UCSD-AML1 (cell line): ENCODE data around the gene RPL11.
"Not testable (repeated sequence)": the region's sequence is repeated elsewhere in the genome, so short reads cannot be mapped to it uniquely, and the experiment has no call there.

Experiments
- DNase-seq: peaks from one replicate; lab custom pipeline; 2025; ENCODE audit not compliant: unreplicated experiment; lab: John Stamatoyannopoulos, UW

RPL11 gene

DNA sequence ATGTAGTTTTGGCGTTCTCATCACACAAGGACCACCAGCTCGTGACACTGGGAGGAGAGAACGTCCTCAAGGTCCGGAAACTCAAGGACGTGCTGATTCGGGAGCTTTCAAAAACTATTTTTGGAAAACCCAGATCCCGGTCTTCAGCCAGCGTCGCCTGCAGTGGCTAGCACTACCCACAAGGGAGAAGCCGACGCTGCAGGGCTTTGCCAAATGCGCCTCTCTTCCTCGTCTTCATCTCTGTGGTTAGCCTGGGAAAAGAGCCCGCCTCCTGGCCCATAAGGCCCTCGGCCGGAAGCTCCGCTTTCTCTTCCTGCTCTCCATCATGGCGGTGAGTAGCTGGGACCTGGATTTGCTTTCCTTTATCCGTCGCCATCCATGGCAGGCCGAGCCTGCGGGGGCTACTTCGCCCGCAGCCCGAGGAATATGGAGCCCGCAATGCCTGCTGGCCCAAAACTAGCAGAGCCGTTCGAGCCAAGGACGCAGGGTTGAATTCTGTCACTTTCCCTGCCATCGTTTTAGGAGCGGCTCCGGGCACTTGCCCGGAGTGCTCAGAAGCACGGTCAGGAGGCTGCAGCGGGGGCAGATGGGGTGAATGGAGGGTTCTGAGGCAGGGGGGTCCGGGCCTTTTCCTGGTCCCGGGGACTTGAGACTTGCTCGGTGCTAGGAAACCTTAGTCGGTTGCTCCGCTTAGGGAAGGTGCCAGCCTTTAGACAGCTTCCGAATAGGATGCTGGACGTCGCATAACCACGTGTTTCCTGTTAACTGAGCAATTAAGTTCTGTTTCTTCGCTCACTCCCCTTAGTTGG, at the start of gene RPL11:
Gene RPL11, plus strand, starts transcription at position 308 of the 809 bp plus-strand sequence. Its CDS starts 18 bp downstream, at position 326.
- peak; percentile 91 for DNase-seq

DNA sequence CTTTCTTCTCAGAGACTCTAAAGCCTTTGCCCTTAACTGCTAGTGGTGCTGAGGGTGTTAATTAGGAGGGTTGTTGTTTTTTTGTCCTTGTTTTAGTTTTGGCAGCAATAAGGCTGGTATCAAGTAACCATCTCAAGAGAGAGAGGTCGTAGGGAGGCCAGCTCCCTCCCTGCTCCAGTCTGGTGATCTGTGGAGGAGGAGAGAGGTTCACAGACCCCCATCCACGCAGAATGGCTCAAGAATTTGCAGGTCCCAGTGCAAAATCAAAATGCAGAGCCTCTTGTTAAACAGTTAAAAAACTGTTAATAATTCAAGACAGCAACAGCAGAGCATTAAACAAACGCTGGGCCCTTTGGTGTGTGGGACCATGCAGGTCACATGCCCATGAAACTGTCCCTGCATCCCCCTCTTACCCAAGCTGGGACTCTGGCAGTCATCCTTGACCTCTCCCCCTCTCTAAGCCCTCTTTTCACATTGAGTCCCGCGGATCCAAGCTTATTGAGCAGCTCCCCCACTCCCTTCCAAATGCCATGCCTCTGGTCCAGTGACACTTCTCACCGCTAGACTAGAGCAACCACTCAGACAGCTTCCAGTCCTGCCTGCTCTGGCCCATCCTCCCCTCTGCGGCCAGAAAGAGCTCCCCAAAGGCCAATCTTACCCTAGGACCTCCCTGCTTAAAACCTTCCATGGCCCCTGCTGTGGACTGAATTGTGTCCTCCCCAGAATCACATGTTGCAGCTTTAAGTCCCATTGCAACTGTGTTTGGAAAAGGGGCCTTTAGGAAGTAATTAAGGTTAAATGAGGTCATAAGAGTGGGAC, 47.7 kb upstream of the RPL11 start:
- no peak for DNase-seq

DNA sequence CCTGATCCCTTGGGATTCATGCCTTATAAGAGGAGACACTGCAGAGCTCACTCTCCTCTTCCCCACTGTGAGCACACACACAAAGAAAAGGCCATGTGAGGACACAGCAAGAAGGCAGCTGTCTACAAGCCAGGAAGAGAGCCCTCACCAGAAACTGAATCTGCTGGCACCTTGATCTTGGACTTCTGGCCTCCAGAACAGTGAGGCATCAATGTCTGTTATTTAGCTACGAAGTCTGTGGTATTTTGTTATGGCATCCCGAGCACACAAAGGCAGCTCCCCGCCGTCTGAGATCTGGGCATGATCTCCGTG, 47.1 kb upstream of the RPL11 start:
- DNase-seq, result no peak

DNA sequence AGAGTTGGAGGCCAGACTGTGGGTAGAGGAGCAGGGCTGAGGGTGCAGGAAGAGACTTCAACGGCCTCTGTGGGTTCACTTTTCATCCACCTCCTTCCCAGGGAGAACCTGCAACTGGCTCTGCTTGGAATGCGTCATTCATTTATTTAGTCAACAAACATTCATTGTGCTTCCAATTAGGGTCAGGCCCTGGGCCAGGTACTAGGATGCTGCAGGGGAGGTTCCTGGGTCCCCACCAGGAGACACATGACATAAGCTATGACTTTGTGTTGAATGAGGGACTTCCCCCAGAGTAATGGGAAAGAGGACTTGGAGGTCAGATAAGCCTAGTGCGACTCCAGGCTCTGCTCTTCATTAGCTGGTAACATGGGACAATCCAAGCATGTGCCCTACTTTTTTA, 46.3 kb upstream of the RPL11 start:
- DNase-seq, result no peak

DNA sequence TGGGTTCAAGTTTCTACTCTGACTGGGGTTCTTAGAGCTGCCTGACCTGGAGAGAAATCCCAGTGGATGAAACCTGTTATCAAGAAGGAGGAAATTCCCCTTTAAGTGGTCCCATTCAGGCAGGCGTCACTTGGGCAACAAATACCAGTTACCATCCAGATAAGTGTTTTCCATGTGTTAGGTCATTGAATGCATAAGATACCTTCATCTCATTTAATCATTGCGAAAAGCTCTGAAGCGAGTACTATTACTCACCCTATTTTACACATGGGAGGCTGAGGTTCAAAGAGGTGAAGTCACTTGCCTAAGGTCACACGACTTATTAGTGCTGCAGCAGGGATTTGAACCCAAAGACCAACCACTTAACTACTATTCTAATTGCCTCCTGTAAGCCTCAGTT, 45.5 kb upstream of the RPL11 start:
- DNase-seq, result no peak

DNA sequence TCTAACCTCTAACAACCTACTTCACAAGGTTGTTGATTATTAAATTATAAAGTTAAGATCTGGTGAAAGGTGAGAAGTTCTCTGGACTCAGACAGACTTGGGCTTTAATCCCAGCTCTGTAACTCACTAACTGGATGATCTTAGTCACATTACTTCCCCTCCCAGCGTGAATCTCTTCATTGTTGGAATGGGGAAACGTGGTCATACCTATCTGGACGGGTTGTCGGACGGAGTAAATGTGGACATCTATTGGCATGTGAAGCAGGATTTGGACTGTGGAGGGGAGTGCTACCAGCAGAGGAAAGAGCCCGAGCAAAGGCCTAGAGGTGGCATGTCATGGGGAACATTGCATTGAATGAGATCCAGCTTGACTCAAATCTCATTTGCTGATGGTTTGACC, 45.1 kb upstream of the RPL11 start:
- no peak for DNase-seq

DNA sequence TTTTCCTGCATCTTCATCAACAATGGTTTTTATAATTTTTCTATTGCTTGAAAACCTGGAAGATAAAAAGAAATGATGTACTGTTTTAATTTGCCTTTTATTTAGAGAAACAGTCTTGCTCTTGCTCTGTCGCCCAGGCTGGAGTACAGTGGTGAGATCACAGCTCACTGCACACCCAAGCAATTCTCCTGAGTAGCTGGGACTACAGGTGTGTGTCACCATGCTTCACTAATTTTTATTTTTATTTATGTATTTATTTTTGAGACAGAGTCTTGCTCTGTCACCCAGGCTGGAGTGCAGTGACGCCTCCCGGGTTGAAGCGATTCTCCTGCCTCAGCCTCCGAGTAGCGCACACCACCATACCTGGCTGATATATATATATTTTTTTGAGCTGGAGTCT, 43.0 kb upstream of the RPL11 start:
- no peak for DNase-seq

DNA sequence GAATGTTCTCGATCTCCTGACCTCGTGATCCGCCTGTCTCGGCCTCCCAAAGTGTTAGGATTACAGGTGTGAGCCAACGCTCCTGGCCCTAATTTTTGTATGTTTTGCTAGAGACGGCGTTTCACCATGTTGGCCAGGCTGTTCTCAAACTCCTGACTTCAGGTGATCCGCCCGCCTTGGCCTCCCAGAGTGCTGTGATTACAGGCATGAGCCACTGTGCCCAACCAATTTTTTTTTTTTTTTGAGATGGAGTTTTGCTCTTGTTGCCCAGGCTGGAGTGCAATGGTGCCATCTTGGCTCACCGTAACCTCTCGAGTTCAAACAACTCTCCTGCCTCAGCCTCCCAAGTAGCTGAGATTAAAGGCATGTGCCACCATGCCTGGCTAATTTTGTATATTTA, 42.4 kb upstream of the RPL11 start:
- not testable (repeated sequence) for DNase-seq

DNA sequence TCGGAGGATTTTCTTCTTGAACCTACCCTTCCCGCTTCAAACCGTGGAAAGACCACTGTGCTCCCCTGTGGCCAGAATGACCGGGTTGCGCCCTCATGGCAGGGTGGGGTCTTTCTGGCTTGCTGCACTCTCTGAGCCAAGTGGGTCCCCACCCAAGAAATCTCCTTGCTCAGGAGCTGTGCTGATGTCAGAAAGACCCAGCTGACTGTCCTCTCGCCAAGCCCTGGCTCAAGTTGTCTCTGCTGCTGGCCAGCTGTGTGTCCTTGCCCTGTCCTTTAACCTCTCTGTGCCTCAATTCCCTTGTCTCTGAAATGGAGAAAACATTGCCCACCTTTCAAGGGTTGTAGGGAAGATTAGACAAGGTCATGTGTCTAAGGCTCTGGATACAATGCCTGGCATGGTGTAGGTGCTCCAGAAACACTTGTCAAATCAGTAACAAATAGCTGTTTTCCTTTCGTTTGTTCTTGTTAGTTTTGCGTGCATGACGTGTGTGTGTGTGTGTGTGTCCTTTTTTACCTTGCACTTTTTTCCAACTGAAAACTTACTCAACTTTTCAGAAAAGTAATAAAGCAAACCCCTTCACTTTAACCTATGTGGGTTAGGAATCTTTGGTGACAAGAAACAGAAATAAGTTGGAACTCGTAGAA, 41.1 kb upstream of the RPL11 start:
- no peak for DNase-seq

DNA sequence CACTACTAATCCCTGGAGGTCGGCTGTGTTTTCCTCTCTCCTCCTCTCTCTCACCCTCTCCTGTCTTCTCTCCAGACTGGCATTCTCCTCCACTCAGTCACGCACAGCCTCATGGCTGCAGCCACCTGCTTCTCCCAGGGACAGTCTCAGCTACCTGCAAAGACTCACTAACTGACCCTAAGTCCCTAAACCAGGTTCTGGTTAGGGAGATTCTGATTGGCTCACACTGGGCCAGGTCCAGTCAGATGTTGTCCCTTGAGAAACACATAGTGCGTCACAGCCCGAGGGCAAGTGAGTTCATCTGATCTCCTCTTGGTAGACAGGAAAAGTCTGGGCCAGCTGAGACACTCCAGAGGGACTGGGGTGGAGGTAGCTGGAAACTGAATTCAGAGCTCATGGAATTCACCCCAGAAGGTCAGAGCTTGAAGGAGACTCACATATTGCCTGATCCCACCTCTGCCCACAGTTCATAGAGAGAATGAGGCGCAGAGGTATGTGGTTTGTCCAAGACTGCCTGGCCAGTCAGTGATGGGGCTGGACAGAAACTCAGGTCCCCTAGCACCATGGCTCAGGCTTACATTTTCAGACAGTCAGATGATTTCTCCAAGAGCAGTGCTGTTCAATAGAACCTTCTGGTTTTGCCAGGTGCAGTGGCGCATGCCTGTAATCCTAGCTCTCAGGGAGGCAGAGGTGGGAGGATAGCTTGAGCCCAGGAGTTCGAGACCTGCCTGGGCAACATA, 40.4 kb upstream of the RPL11 start:
- DNase-seq, result no peak

DNA sequence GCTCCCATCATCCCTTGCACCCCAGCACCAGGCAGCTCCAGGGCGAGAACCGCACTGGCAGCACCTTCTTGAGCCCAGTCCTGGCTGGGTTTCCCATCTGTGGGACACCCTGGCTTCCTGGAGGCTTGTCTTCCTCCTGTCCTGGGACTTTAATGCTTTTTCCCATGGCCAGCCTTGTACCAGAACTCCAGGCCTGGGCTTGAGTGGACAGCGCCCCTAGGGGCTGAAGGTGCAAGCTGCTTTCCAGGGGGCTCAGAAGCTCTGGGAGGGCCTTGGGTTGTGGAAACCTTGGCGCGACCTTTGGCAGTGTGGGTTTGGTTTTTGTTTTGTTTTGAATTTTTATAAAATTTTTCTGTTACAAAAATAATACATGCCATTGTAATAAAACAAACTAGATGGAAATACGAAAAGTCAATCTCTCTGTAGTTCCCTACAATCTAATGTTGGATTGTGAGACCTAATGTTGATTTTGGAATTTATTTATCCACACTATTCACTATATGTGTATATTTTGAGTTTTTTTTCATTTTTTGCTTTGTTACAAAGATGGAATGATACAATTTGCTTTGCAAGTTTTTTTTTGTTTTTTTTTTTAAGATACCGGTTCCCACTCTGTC, 33.8 kb upstream of the RPL11 start:
- DNase-seq, result peak; percentile 48

DNA sequence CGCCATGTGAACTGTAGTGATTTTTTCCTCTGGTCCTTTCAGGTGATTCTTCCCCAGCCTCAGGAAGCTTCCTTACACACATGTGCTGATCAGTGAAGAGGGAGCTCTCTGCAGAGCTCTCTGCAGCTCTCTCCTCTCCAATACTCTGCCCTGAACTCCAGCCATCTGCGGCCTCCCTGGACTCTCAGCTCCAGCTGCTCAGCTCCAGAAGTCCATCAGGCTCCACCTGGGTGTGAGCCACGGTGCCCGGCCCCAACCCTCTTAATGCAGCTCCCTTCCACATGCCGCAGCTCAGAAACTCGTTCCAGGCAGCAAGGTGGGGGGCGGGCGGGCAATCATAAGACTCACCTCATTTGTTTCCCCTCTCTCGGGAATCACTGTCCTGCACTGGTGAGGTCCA, 30.9 kb upstream of the RPL11 start:
- no peak for DNase-seq

DNA sequence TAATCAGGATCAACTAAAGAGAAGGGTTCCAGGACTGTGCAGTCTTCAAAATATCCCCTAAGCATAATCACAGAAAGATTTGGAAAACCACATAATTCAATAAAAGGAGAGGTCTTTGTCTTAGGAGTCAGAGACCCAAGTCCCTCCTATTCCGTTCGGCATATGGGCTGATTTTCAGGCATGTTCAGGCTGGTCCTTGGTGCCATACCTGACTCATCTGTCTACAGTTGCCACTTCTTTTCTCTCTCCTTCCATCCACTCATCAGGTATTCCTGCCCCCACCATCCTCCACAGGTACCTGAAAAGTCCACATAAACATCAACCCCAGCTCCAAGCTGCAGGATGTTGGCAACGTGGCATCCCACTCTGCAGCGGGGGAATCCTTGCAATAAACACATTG, 29.7 kb upstream of the RPL11 start:
- DNase-seq, result no peak

DNA sequence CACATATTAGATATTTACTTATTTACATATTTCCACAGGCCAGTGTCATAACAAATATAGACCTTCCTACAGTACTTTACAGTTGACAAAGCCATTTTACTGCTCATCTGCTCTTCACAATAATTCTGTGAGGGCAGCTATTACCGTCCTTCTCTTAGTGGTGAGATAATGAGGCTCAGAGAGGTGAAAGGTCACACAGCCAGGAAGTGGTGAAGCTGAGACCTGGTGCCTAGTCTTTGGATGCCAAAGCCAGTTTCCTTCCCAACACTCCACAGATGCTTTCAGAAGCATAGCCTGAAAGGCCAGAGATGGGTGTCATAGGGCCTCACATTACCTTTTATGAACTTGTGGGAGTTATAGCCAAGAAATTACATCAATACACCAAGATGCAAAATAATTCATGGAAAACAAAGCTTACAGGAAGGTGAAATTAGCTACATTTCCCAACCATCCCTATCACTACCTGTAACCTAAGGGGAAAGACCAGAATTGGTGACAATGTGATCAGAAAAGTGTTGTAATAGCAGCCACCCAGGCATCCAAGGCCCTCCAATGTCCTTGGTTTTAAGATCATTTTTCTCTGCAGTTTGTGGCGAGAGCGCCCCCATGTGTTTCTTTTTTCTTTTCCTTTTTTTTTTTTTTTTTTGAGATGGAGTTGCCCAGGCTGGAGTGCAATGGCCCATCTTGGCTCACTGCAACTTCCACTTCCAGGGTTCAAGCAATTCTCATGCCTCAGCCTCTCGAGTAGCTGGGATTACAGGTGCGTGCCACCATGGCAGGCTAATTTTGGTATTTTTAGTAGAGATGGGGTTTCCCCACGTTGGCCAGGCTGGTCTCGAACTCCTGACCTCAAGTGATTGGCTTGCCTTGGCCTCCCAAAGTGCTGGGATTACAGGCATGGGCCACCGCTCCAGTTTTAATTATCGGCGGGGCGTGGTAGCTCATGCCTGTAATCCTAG, 26.5 kb upstream of the RPL11 start:
- no peak for DNase-seq

DNA sequence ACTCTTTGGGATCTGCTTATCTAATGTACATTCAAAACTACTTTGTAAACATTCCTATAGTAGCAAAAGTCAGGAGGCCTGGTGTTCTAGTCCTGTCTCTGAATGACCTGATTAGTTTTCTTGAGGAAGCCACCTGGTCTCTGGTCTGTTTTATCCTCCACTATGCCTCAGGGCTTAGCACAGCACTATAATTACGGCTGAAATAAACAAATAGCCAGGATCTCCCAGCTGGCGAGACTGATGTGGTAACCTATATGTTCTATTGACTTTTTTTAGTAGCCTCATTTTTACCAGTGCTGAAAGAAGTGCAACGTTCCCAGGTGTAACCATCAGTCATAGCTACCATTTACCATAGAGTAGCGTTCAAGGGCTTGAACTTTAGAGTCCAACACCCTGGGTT, 24.2 kb upstream of the RPL11 start:
- no peak for DNase-seq

DNA sequence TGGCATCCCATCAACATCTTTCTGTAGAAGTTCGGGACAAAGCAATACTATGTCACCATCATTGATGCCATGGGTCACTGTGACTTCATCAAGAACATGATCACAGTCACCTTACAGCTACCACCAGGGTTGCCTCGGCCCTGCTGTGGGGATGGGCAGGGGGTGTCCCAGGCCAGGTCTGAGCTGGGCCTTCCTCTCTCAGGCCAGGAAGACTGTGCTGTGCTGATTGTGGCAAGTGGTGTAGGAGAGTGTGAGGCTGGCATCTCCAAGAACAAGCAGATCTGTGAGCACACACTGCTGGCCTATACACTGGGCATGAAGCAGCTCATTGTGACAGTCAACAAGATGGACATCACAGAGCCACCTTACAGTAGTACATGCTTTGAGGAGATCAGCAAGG, 20.9 kb upstream of the RPL11 start:
- no peak for DNase-seq

DNA sequence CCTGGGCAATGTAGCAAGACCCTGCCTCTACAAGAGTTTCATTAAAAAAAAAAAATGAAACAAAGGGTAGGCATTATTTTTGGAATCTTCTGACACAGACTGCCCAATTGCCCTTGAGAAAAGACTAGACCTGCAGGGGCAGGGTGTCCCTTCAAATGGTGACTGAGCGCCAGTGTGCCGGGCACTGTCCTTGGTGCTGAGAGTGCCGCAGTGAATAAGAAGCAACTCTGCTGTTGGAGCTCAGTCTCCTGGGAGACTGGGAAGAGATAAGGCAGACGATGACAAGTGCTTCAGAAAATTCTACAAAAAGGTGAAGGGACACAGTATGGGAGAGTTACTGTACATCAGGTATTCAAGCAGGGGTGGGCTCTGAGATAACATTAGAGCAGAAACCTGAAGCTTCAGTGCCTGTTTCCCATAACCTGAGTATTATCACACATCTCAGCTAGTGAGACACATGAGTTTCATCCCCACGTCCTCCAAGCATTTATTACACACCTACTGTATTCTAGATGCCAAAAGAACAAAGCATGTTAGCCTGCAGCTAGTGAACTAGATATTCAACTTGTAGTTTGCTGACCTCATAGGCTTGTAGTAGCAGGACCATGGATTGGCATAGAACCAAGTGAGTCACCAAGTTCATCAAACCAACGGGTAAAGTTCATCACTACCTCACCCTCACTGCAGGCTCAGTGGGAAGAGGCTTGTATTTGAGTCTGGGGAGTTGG, 18.4 kb upstream of the RPL11 start:
- peak; percentile 54 for DNase-seq

DNA sequence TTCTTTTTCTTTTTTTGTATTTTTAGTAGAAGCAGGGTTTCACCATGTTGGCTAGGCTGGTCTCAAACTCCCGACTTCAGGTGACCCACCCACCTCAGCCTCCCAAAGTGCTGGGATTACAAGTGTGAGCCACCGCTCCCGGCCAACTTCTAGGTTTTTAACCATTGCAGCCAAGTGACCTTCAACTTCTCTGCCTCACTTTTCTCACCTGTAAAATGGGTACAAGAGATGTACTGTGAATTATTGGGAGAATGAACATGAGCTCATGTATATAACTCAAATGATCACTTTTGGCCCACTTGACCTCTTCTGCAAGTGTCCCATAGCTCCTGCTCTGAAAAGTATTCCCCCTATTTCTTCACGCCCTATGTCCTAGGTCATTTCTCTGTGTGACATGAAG, 11.8 kb upstream of the RPL11 start:
- no peak for DNase-seq

DNA sequence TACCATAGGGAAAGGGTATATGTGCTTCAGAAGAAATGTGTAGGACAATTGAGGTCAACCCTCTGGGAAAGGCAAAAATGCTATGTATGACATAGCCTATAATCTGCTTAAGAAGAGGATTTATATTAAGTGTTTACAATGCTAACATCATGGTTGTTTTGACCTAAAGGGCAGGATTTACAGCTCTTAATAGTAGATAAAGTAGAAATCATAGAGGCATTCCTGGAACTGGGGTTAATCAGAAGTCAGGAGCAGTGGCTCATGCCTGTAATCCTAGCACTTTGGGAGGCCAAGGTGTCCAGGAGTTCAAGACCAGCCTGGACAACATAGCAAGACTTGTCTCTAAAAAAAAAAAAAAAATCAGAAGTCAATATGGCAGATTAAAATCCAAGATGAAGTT, 8.7 kb upstream of the RPL11 start:
- DNase-seq, result no peak
